HepG2 (cell line): ENCODE data around the gene DKKL1. TPM values are rescaled to one million over a fixed set of nuclear protein-coding genes. Genes with fewer than 3 reads are reported as not detected.
A peak's percentile ranks its signal among the peaks of the same experiment; 100 is the strongest.

Experiments used
- ARNT2 ChIP-seq: sonication (generic); formaldehyde crosslinking; IDR thresholded peaks from 2 replicates; pipeline ENCODE4 v1.8.0; 2022; ENCODE audit warnings: mild to moderate bottlenecking, low read depth, missing genetic modification reagents, moderate library complexity
- CEBPZ ChIP-seq: IDR thresholded peaks from 2 replicates; pipeline ENCODE4 v1.6.1; 2012; ENCODE audit warnings: low read length, improper control_type of control experiment
- KDM2A ChIP-seq: sonication (generic); formaldehyde crosslinking; IDR thresholded peaks from 2 replicates; pipeline ENCODE4 v1.4.0; 2020; ENCODE audit warnings: low read depth, missing genetic modification reagents, borderline replicate concordance
- NPAS2 ChIP-seq: sonication (generic); formaldehyde crosslinking; IDR thresholded peaks from 2 replicates; pipeline ENCODE4 v1.8.0; 2022; ENCODE audit warnings: mild to moderate bottlenecking, missing genetic modification reagents, borderline replicate concordance
- PCBP1 ChIP-seq: fragments of 200-400 bp; formaldehyde crosslinking; IDR thresholded peaks from 2 replicates; pipeline ENCODE4 v1.6.1; 2017; ENCODE audit warnings: mild to moderate bottlenecking, low read depth, low read length, borderline replicate concordance
- PPARG ChIP-seq: conservative IDR thresholded peaks from 2 replicates; pipeline ENCODE4 v1.6.1; 2016; ENCODE audit warnings: missing biosample characterization, missing genetic modification reagents
- TAF15 ChIP-seq: fragments of 200-400 bp; formaldehyde crosslinking; IDR thresholded peaks from one replicate; pipeline ENCODE4 v1.6.1; 2018; ENCODE audit warnings: mild to moderate bottlenecking, low read depth, low read length; ENCODE audit not compliant: poor library complexity, severe bottlenecking
- ZNF354B ChIP-seq: sonication (generic); formaldehyde crosslinking; IDR thresholded peaks from 2 replicates; pipeline ENCODE4 v1.8.0; 2022; ENCODE audit warnings: mild to moderate bottlenecking, missing genetic modification reagents
- ZNF431 ChIP-seq: sonication (generic); formaldehyde crosslinking; IDR thresholded peaks from 2 replicates; pipeline ENCODE4 v1.9.0; 2022; ENCODE audit warnings: missing genetic modification reagents, low read depth, mild to moderate bottlenecking, borderline replicate concordance
- ZNF574 ChIP-seq: sonication (generic); formaldehyde crosslinking; IDR thresholded peaks from 2 replicates; pipeline ENCODE4 v1.4.0; 2020; ENCODE audit warnings: missing genetic modification reagents
- ZNF740 ChIP-seq: sonication (generic); formaldehyde crosslinking; IDR thresholded peaks from 2 replicates; pipeline ENCODE4 v1.4.0; 2020; ENCODE audit warnings: missing genetic modification reagents
- ZNF782 ChIP-seq: sonication (generic); formaldehyde crosslinking; IDR thresholded peaks from 2 replicates; pipeline ENCODE4 v1.4.0; 2020; ENCODE audit warnings: missing genetic modification reagents, mild to moderate bottlenecking, borderline replicate concordance
- ZNF883 ChIP-seq: sonication (generic); formaldehyde crosslinking; IDR thresholded peaks from 2 replicates; pipeline ENCODE4 v1.5.1; 2020; ENCODE audit warnings: mild to moderate bottlenecking, missing genetic modification reagents; ENCODE audit errors: not compliant biosample characterization
- polyA plus RNA-seq, 8 experiments: library from polyadenylated mRNA; depleted of rRNA in 3 of 8; stranded (reverse) in 7 of 8; unstranded in 1 of 8; fragments of >200 nt; fragmentation: Illumina TruSeq in 4 of 8; extraction: Trizol in 4 of 8; gene quantifications; 2 replicates each; pipeline versions ENCODE4 v1.2.1 to v1.2.3, GENCODE V29; 2011 to 2016; ENCODE audit warnings: low read depth in 4 of 8, missing spikeins in 1 of 8, mixed read lengths in 1 of 8; ENCODE audit not compliant: insufficient read depth in 1 of 8
- total RNA-seq, 5 experiments: library from RNA; depleted of rRNA; stranded (reverse); fragments of >200 nt; fragmentation: Illumina TruSeq; extraction: Trizol; gene quantifications; 2 replicates each; pipeline ENCODE4 v1.2.3, GENCODE V29; 2016; ENCODE audit warnings: low read depth in 1 of 5
- TF ChIP-seq, protein P1 (sequence below): sonication (generic); formaldehyde crosslinking; IDR thresholded peaks from 2 replicates; pipeline ENCODE4 v1.4.0; 2020; ENCODE audit warnings: missing genetic modification reagents, borderline replicate concordance
- TF ChIP-seq, protein P2 (sequence below): sonication (generic); formaldehyde crosslinking; IDR thresholded peaks from 2 replicates; pipeline ENCODE4 v1.8.1; 2023; ENCODE audit warnings: missing genetic modification reagents, inconsistent platforms, borderline replicate concordance

The DKKL1 gene
- total and polyA plus RNA-seq, 2 of the 13 experiments (the other 11 are each of a cell fraction or from before 2014, with no cell fraction given): 0.30 to 0.31 TPM

DNA sequence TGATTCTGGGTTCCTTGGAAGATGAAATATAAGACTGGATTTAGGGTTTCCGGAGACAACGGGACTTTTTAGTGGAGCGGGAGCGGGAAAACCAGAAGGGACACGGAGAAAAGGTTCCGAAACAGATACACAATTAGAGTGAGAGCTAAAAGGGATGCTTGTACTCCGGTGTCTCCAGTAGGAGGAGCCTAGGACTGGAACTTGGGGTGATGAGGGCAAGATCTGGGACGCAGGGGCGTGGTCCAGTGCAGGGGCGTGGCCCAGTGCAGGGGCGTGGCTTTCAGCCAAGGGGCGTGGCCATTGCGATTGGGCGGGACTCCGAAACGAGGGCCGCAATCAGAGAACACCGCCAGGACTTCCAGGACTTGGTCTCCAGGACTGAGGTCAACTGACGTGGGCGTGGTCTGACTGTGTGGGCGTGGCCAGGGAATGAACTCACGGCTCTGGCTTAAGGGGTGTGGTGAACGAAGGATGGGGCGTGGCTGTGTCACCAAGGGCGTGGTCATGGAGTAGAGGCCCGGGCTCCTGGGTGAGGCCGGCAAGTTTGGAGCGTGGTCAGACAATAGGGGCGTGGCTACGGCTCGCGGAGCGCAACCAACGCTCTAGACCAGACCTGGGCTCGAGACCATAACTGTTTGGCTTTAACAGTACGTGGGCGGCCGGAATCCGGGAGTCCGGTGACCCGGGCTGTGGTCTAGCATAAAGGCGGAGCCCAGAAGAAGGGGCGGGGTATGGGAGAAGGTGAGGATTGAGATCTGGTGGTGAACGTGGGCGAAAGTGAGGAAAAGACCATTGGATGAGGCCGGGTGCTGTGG, at the start of gene DKKL1 (continued):
- TF ChIP-seq ZNF574 (peak; percentile 51), ZNF354B (CRISPR knock-in tag) (no peak), KDM2A (CRISPR knock-in tag) (peak; percentile 56; the same call in 1 of the 2 replicates), ZNF782 (CRISPR knock-in tag) (no peak), ZNF740 (no peak), PCBP1 (0 out of 2 replicates have a peak, but pooled peaks have one; percentile 66), ZNF883 (CRISPR knock-in tag) (no peak), ARNT2 (peak; percentile 36; the same call in 1 of the 2 replicates), ZNF431 (no peak), CEBPZ (no peak), TAF15 (no peak), PPARG (CRISPR knock-in tag) (no peak), NPAS2 (CRISPR knock-in tag) (no peak)
- TF ChIP-seq, protein P1, sequence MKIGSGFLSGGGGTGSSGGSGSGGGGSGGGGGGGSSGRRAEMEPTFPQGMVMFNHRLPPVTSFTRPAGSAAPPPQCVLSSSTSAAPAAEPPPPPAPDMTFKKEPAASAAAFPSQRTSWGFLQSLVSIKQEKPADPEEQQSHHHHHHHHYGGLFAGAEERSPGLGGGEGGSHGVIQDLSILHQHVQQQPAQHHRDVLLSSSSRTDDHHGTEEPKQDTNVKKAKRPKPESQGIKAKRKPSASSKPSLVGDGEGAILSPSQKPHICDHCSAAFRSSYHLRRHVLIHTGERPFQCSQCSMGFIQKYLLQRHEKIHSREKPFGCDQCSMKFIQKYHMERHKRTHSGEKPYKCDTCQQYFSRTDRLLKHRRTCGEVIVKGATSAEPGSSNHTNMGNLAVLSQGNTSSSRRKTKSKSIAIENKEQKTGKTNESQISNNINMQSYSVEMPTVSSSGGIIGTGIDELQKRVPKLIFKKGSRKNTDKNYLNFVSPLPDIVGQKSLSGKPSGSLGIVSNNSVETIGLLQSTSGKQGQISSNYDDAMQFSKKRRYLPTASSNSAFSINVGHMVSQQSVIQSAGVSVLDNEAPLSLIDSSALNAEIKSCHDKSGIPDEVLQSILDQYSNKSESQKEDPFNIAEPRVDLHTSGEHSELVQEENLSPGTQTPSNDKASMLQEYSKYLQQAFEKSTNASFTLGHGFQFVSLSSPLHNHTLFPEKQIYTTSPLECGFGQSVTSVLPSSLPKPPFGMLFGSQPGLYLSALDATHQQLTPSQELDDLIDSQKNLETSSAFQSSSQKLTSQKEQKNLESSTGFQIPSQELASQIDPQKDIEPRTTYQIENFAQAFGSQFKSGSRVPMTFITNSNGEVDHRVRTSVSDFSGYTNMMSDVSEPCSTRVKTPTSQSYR (CRISPR knock-in tag): no peak
- TF ChIP-seq, protein P2, sequence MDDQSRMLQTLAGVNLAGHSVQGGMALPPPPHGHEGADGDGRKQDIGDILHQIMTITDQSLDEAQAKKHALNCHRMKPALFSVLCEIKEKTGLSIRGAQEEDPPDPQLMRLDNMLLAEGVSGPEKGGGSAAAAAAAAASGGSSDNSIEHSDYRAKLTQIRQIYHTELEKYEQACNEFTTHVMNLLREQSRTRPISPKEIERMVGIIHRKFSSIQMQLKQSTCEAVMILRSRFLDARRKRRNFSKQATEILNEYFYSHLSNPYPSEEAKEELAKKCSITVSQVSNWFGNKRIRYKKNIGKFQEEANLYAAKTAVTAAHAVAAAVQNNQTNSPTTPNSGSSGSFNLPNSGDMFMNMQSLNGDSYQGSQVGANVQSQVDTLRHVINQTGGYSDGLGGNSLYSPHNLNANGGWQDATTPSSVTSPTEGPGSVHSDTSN (CRISPR knock-in tag): no peak
